Fibroblast of villous mesenchyme (primary cell): ENCODE results near the gene TSC1. TPM values are rescaled to one million over a fixed set of nuclear protein-coding genes. Genes with fewer than 3 reads are reported as not detected.

Source experiments
- DNase-seq: peaks from one replicate; pipeline ENCODE4 v3.0.0-alpha.2; 2010; ENCODE audit warnings: low read depth
- H3K4me3 ChIP-seq: 2 replicates; pipeline ENCODE4 v1.5.1; 2011; ENCODE audit warnings: low read depth, mild to moderate bottlenecking, low read length
- total RNA-seq: library from RNA; depleted of rRNA; stranded (reverse); fragments of >200 nt; gene quantifications from 2 replicates; pipeline ENCODE4 v1.2.3, GENCODE V29; 2012
- TF ChIP-seq, protein P1 (sequence below): IDR thresholded peaks from 2 replicates; pipeline ENCODE4 v1.5.1; 2012; ENCODE audit warnings: low read depth, mild to moderate bottlenecking, low read length; ENCODE audit not compliant: insufficient read depth

TSC1 gene
- total RNA-seq, 1 donor = 65.2 TPM

DNA sequence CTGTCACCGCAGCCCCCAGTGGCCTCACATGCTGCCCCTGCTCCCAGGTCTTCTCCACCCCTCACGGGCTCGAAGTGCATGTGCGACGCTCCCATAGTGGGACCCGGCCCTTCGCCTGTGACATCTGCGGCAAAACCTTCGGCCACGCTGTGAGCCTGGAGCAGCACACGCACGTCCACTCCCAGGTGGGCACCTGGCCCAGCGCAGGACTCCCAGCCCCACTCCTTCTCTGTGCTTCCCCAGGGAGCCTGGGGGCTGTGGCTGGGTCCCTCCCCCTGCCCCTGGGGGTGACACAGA lies 44.5 kb upstream of the TSC1 start:
- H3K4me3 ChIP-seq = no peak overlapping the region
- DNase-seq = no peak
- TF ChIP-seq, protein P1, sequence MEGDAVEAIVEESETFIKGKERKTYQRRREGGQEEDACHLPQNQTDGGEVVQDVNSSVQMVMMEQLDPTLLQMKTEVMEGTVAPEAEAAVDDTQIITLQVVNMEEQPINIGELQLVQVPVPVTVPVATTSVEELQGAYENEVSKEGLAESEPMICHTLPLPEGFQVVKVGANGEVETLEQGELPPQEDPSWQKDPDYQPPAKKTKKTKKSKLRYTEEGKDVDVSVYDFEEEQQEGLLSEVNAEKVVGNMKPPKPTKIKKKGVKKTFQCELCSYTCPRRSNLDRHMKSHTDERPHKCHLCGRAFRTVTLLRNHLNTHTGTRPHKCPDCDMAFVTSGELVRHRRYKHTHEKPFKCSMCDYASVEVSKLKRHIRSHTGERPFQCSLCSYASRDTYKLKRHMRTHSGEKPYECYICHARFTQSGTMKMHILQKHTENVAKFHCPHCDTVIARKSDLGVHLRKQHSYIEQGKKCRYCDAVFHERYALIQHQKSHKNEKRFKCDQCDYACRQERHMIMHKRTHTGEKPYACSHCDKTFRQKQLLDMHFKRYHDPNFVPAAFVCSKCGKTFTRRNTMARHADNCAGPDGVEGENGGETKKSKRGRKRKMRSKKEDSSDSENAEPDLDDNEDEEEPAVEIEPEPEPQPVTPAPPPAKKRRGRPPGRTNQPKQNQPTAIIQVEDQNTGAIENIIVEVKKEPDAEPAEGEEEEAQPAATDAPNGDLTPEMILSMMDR = no peak

GRCh38 chr9:132988244-132989013 lies 44.0 kb upstream of the TSC1 start:
- H3K4me3 ChIP-seq = no peak overlapping the region
- no peak for DNase-seq
- TF ChIP-seq, protein P1 = no peak

GRCh38 chr9:132986640-132987620 lies 42.5 kb upstream of the TSC1 start:
- TF ChIP-seq, protein P1 = no peak
- no peak overlapping the region for H3K4me3 ChIP-seq
- no peak for DNase-seq

DNA sequence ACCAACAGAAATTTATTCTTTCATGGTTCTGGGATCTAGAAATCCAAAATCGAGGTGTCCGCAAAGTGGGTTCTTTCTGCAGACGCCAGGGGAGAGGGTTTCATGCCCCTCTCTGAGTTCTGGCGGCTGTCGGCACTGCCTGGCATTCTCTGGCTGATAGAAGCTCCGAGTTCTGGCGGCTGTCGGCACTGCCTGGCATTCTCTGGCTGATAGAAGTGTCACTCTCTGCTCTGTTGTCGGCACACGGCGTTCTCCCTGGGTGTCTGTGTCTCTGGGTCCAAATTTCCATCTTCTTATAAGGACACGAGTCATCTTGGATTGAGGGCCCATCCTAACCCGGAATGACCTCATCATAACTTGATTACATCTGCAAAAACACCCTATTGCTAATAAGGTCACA lies 41.7 kb upstream of the TSC1 start:
- H3K4me3 ChIP-seq = no peak overlapping the region
- TF ChIP-seq, protein P1 = no peak
- no peak for DNase-seq

GRCh38 chr9:132985489-132985888 lies 41.1 kb upstream of the TSC1 start:
- no peak overlapping the region for H3K4me3 ChIP-seq
- TF ChIP-seq, protein P1 = no peak
- DNase-seq = no peak

- TF ChIP-seq, protein P1 = no peak
- DNase-seq = no peak
- no peak overlapping the region for H3K4me3 ChIP-seq
These were observed 40.6 kb upstream of the TSC1 start for GRCh38 chr9:132985071-132985350.
